HCT116 (cell line): ENCODE measurements around the gene RIT2. TPM values are rescaled to one million over a fixed set of nuclear protein-coding genes. Genes with fewer than 3 reads are reported as not detected.

ENCODE experiments used
- ATAC-seq: fragments of 200-7000 bp; cut with Tn5 transposase; 2 replicates; pipeline ENCODE4 v1.9.1; 2020; ENCODE audit warnings: mild to moderate bottlenecking, moderate library complexity
- BruUV-seq: library from RNA; stranded (reverse); fragments of 400-500 nt; replicated peaks from 2 replicates; lab custom pipeline; 2021; lab: Mats Ljungman, UMichigan
- CTCF ChIA-PET: fragments of 300-600 bp; sonication (Branson Sonifier 250); formaldehyde crosslinking; loops from one replicate; lab custom pipeline; 2021; ENCODE audit warnings: antibody characterized with exemption; lab: Charles Lee
- POLR2A ChIA-PET: fragments of 300-600, 350-600 bp; sonication (Branson Sonifier 250); formaldehyde crosslinking; loops from one replicate; lab custom pipeline; 2021; ENCODE audit warnings: antibody characterized with exemption; lab: Charles Lee
- RAD21 ChIA-PET, 2 experiments: fragments of 300-600 bp; sonication (Branson Sonifier 250); formaldehyde crosslinking; loops; one replicate each; lab custom pipeline; 2023; ENCODE audit warnings: low total read pairs in 2 of 2; ENCODE audit not compliant: uncharacterized antibody in 2 of 2, unreplicated experiment in 2 of 2, low non-redundant PET in 1 of 2; lab: Charles Lee
- DNase-seq: peaks from one replicate; pipeline ENCODE4 v3.0.0-alpha.2; 2010; ENCODE audit warnings: low read depth, low spot score
- H2AFZ ChIP-seq: fragments of 200-600 bp; shearing (Covaris generic), sonication (generic); 2 replicates; pipeline ENCODE4 v1.6.1; 2017; ENCODE audit warnings: low read depth, mixed run types, mixed read lengths, antibody characterized with exemption, low read length; ENCODE audit not compliant: poor library complexity, severe bottlenecking
- H3K27ac ChIP-seq: 2 replicates; pipeline ENCODE4 v1.5.1; 2012; ENCODE audit warnings: low read depth, low read length
- H3K27me3 ChIP-seq: fragments of 200-600 bp; sonication (generic); 2 replicates; pipeline ENCODE4 v1.6.1; 2016; ENCODE audit warnings: mixed run types, low read length, mixed read lengths; ENCODE audit not compliant: insufficient read depth
- H3K36me3 ChIP-seq, 2 experiments: fragments of 200-500 bp in 1 of 2; fragments of 200-600 bp in 1 of 2; sonication (Bioruptor generic) in 1 of 2; sonication (generic) in 1 of 2; 2 replicates each; pipeline versions ENCODE4 v1.5.1 to v1.6.1; 2014 to 2016; ENCODE audit warnings: low read length in 2 of 2, inconsistent platforms in 1 of 2, mixed read lengths in 1 of 2, mixed run types in 1 of 2; ENCODE audit not compliant: insufficient read depth in 2 of 2, control insufficient read depth in 1 of 2
- H3K4me1 ChIP-seq, 2 experiments: fragments of 200-600 bp in 1 of 2; sonication (generic) in 1 of 2; 2 replicates each; pipeline versions ENCODE4 v1.5.1 to v1.6.1; 2012 to 2017; ENCODE audit warnings: low read length in 2 of 2, inconsistent platforms in 1 of 2, mild to moderate bottlenecking in 1 of 2, mixed read lengths in 1 of 2, mixed run types in 1 of 2, moderate library complexity in 1 of 2; ENCODE audit not compliant: insufficient read depth in 2 of 2, control insufficient read depth in 1 of 2
- H3K4me2 ChIP-seq: fragments of 200-600 bp; sonication (generic); 2 replicates; pipeline ENCODE4 v1.6.1; 2017; ENCODE audit warnings: mixed run types, low read length, mixed read lengths
- H3K4me3 ChIP-seq, 2 experiments: fragments of 200-600 bp in 1 of 2; sonication (generic) in 1 of 2; replicated peaks in 1 of 2; 2 replicates each; pipeline ENCODE4 v1.5.1; 2011 to 2016; ENCODE audit warnings: low read length in 2 of 2, control low read depth in 1 of 2, low read depth in 1 of 2, mild to moderate bottlenecking in 1 of 2, mixed read lengths in 1 of 2, mixed run types in 1 of 2
- H3K79me2 ChIP-seq: fragments of 200-600 bp; sonication (generic); 2 replicates; pipeline ENCODE4 v1.6.1; 2017; ENCODE audit warnings: mild to moderate bottlenecking, mixed run types, low read length, moderate library complexity, mixed read lengths; ENCODE audit not compliant: insufficient read depth
- H3K9ac ChIP-seq: fragments of 200-600 bp; sonication (generic); 2 replicates; pipeline ENCODE4 v1.6.1; 2016; ENCODE audit warnings: low read length, mixed read lengths
- H3K9me2 ChIP-seq: fragments of 200-600 bp; sonication (generic), shearing (Covaris generic); 2 replicates; pipeline ENCODE4 v1.6.1; 2017; ENCODE audit warnings: mixed run types, mild to moderate bottlenecking, moderate library complexity; ENCODE audit not compliant: insufficient read depth
- H3K9me3 ChIP-seq, 2 experiments: fragments of 200-500 bp in 1 of 2; fragments of 200-600 bp in 1 of 2; sonication (Bioruptor generic) in 1 of 2; sonication (generic) in 1 of 2; 2 replicates each; pipeline ENCODE4 v1.6.1; 2014 to 2017; ENCODE audit warnings: low read length in 2 of 2, mixed read lengths in 2 of 2, inconsistent platforms in 1 of 2, low read depth in 1 of 2, mild to moderate bottlenecking in 1 of 2, mixed run types in 1 of 2, moderate library complexity in 1 of 2; ENCODE audit not compliant: control insufficient read depth in 1 of 2, insufficient read depth in 1 of 2
- H4K20me1 ChIP-seq: fragments of 200-600 bp; sonication (generic), shearing (Covaris generic); 2 replicates; pipeline ENCODE4 v1.6.1; 2017; ENCODE audit warnings: mixed run types, mild to moderate bottlenecking, moderate library complexity; ENCODE audit not compliant: insufficient read depth
- EGR1 ChIP-seq: IDR thresholded peaks from 2 replicates; pipeline ENCODE4 v1.6.1; 2012; ENCODE audit warnings: low read depth
- ELF1 ChIP-seq: IDR thresholded peaks from 2 replicates; pipeline ENCODE4 v1.6.1; 2012; ENCODE audit warnings: low read depth, borderline replicate concordance
- FOSL1 ChIP-seq: IDR thresholded peaks from 2 replicates; pipeline ENCODE4 v1.6.1; 2012; ENCODE audit warnings: low read depth
- JUND ChIP-seq: IDR thresholded peaks from 2 replicates; pipeline ENCODE4 v1.6.1; 2012
- TCF7L2 ChIP-seq: IDR thresholded peaks from 2 replicates; pipeline ENCODE4 v1.7.0; 2011; ENCODE audit warnings: borderline replicate concordance, inconsistent platforms; ENCODE audit not compliant: insufficient read depth, insufficient read length; ENCODE audit errors: extremely low read depth
- intact Hi-C: fragments of 100-400 bp; cut with micrococcal nuclease; formaldehyde crosslinking; loops from 2 replicates; pipeline ENCODE4 v1.10.0; 2022
- total RNA-seq: library from RNA; stranded (reverse); gene quantifications from one replicate; pipeline ENCODE4 v1.2.1, GENCODE V29; 2021; ENCODE audit not compliant: unreplicated experiment
- TF ChIP-seq, protein P1 (sequence below): IDR thresholded peaks from 2 replicates; pipeline ENCODE4 v1.6.1; 2012

RIT2 gene
- total RNA-seq, 1 experiment from 2014 or later = not detected

DNA sequence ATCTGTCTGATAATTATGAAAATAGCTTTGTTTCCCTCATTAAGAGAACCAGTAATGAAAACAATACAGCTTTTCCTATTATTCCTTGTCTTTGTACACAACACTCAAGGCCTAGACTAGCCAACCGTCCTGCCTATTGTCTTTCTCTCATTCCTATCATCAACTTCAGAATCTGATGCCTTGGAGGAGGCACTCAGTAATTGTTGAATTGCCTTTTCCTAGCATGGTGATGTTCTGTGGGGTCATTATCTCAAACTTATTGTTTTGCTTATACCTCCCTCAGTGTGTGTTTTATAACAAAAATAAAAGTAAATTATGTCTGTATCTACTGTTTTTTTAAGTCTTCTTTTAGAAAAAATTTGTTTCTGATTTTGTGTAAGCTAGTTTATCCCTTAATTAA, 208.7 kb downstream of the RIT2 start:
- Histone ChIP-seq H3K9me3 (peaks cover 7 to 16% of the 10 kb centered on the region in 2 experiments; a peak in 2 of 4 replicates), H3K27me3 (no peaks in the 10 kb centered on the region), H3K79me2 (no peaks in the 10 kb centered on the region), H4K20me1 (no peaks in the 10 kb centered on the region), H3K9me2 (no peaks in the 10 kb centered on the region), H3K4me2 (no peak overlapping the region), H3K36me3 (no peaks in the 10 kb centered on the region), H3K27ac (no peak overlapping the region), H2AFZ (no peak overlapping the region), H3K4me1 (no peaks in the 10 kb centered on the region), H3K9ac (no peak overlapping the region), H3K4me3 (no peak overlapping the region)
- TF ChIP-seq, protein P1, sequence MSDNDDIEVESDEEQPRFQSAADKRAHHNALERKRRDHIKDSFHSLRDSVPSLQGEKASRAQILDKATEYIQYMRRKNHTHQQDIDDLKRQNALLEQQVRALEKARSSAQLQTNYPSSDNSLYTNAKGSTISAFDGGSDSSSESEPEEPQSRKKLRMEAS = no peak
- ATAC-seq (no peak), DNase-seq (no peak)
- no TSS peak for BruUV-seq
- intact Hi-C loops = no loop called here
- ChIA-PET RAD21 (no interaction called here), POLR2A (no interaction called here), CTCF (no interaction called here)

- ChIA-PET CTCF (no interaction called here), POLR2A (no interaction called here), RAD21 (no interaction called here)
- no peak overlapping the region for H3K4me2 ChIP-seq
- H3K4me1 ChIP-seq = no peaks in the 10 kb centered on the region
- no peaks in the 10 kb centered on the region for H3K27me3 ChIP-seq
- no peak overlapping the region for H3K9ac ChIP-seq
- BruUV-seq = no TSS peak
- no peaks in the 10 kb centered on the region for H3K36me3 ChIP-seq
- H3K9me3 ChIP-seq = peaks cover 0 to 14% of the 10 kb centered on the region in 2 experiments; a peak in 2 of 4 replicates
- H2AFZ ChIP-seq = no peak overlapping the region
- ATAC-seq (no peak), DNase-seq (no peak)
- no peaks in the 10 kb centered on the region for H3K9me2 ChIP-seq
- TF ChIP-seq JUND = no peak
- no peak for TF ChIP-seq TCF7L2
- no peak for TF ChIP-seq EGR1
- no peak for TF ChIP-seq FOSL1
- no peak for TF ChIP-seq ELF1
- no peak overlapping the region for H3K27ac ChIP-seq
- H3K79me2 ChIP-seq = no peaks in the 10 kb centered on the region
- H3K4me3 ChIP-seq = no peak overlapping the region
- intact Hi-C loops = no loop called here
- H4K20me1 ChIP-seq = no peaks in the 10 kb centered on the region
Measured at GRCh38 chr18:42901161-42901560, 214.3 kb downstream of the RIT2 start.
